Liver (tissue), 9 donors: ENCODE data around the gene NEK2. TPM values are rescaled to one million over a fixed set of nuclear protein-coding genes. Genes with fewer than 3 reads are reported as not detected.

Source experiments
- DNase-seq: peaks from one replicate; pipeline ENCODE4 v3.0.0-alpha.2; 2017; ENCODE audit warnings: low spot score
- H3K27ac ChIP-seq, 2 donors: one replicate each; pipeline ENCODE4 v1.7.0; 2013; ENCODE audit warnings: inconsistent platforms in 2 of 2, low read length in 2 of 2, control low read depth in 1 of 2, low read depth in 1 of 2, mild to moderate bottlenecking in 1 of 2
- H3K27me3 ChIP-seq, 4 donors: one replicate each; pipeline versions ENCODE4 v1.6.1 to v1.7.0; 2013; ENCODE audit warnings: low read length in 3 of 4, inconsistent platforms in 1 of 4, mild to moderate bottlenecking in 1 of 4, moderate library complexity in 1 of 4; ENCODE audit not compliant: control insufficient read depth in 4 of 4, insufficient read depth in 4 of 4
- H3K36me3 ChIP-seq, 4 donors: one replicate each; pipeline versions ENCODE4 v1.6.1 to v1.7.0; 2013; ENCODE audit warnings: low read length in 3 of 4, mild to moderate bottlenecking in 3 of 4, low read depth in 1 of 4, moderate library complexity in 1 of 4; ENCODE audit not compliant: control insufficient read depth in 4 of 4, insufficient read depth in 3 of 4
- H3K4me1 ChIP-seq, 4 donors: one replicate each; pipeline versions ENCODE4 v1.6.1 to v1.7.0; 2013; ENCODE audit warnings: low read length in 3 of 4, mild to moderate bottlenecking in 3 of 4, moderate library complexity in 1 of 4; ENCODE audit not compliant: control insufficient read depth in 4 of 4, insufficient read depth in 4 of 4
- H3K4me3 ChIP-seq, 3 donors: one replicate each; pipeline versions ENCODE4 v1.6.1 to v1.7.0; 2013; ENCODE audit warnings: low read length in 3 of 3, control low read depth in 1 of 3, low read depth in 1 of 3, mild to moderate bottlenecking in 1 of 3
- H3K9ac ChIP-seq, 2 donors: one replicate each; pipeline ENCODE4 v1.7.0; 2013; ENCODE audit warnings: low read length in 2 of 2, mild to moderate bottlenecking in 2 of 2, moderate library complexity in 2 of 2, control low read depth in 1 of 2, low read depth in 1 of 2
- H3K9me3 ChIP-seq, 4 donors: one replicate each; pipeline versions ENCODE4 v1.6.1 to v1.7.0; 2013; ENCODE audit warnings: low read length in 3 of 4; ENCODE audit not compliant: control insufficient read depth in 4 of 4
- CTCF ChIP-seq: fragments of 150-350 bp; IDR thresholded peaks from 2 replicates; pipeline ENCODE4 v1.5.1; 2017; ENCODE audit warnings: improper control_type of control experiment, low read depth, low read length; ENCODE audit not compliant: missing input control
- EGR1 ChIP-seq, 2 donors: IDR thresholded peaks; 2 replicates each; pipeline ENCODE4 v1.6.1; 2016 to 2018; ENCODE audit warnings: antibody characterized with exemption in 2 of 2, low read depth in 2 of 2
- FOXA1 ChIP-seq: IDR thresholded peaks from 2 replicates; pipeline ENCODE4 v1.6.1; 2016; ENCODE audit warnings: antibody characterized with exemption
- FOXA2 ChIP-seq: IDR thresholded peaks from 2 replicates; pipeline ENCODE4 v1.6.1; 2016; ENCODE audit warnings: antibody characterized with exemption
- GABPA ChIP-seq, 2 donors: IDR thresholded peaks in 1 of 2; conservative IDR thresholded peaks in 1 of 2; 2 replicates each; pipeline ENCODE4 v1.6.1; 2016; ENCODE audit warnings: antibody characterized with exemption in 2 of 2, mild to moderate bottlenecking in 1 of 2, moderate library complexity in 1 of 2
- HNF4A ChIP-seq, 2 donors: conservative IDR thresholded peaks; 2 replicates each; pipeline ENCODE4 v1.6.1; 2016; ENCODE audit warnings: antibody characterized with exemption in 2 of 2, mild to moderate bottlenecking in 2 of 2
- HNF4G ChIP-seq: IDR thresholded peaks from 2 replicates; pipeline ENCODE4 v1.6.1; 2016; ENCODE audit warnings: antibody characterized with exemption
- JUND ChIP-seq, 2 donors: IDR thresholded peaks; 2 replicates each; pipeline ENCODE4 v1.6.1; 2016; ENCODE audit warnings: antibody characterized with exemption in 2 of 2
- MAX ChIP-seq: IDR thresholded peaks from 2 replicates; pipeline ENCODE4 v1.6.1; 2016; ENCODE audit warnings: antibody characterized with exemption
- NR2F2 ChIP-seq: IDR thresholded peaks from 2 replicates; pipeline ENCODE4 v1.6.1; 2016; ENCODE audit warnings: antibody characterized with exemption
- RAD21 ChIP-seq, 2 donors: IDR thresholded peaks; 2 replicates each; pipeline ENCODE4 v1.6.1; 2016; ENCODE audit warnings: antibody characterized with exemption in 2 of 2, mild to moderate bottlenecking in 2 of 2
- RXRA ChIP-seq, 2 donors: IDR thresholded peaks; 2 replicates each; pipeline ENCODE4 v1.6.1; 2017 to 2018; ENCODE audit warnings: antibody characterized with exemption in 2 of 2, mild to moderate bottlenecking in 1 of 2
- SP1 ChIP-seq: IDR thresholded peaks from 2 replicates; pipeline ENCODE4 v1.6.1; 2018; ENCODE audit warnings: antibody characterized with exemption, mild to moderate bottlenecking
- TAF1 ChIP-seq: conservative IDR thresholded peaks from 2 replicates; pipeline ENCODE4 v1.6.1; 2016; ENCODE audit warnings: antibody characterized with exemption, mild to moderate bottlenecking
- YY1 ChIP-seq: IDR thresholded peaks from 2 replicates; pipeline ENCODE4 v1.6.1; 2016; ENCODE audit warnings: antibody characterized with exemption, mild to moderate bottlenecking
- ZBTB33 ChIP-seq: IDR thresholded peaks from 2 replicates; pipeline ENCODE4 v1.6.1; 2016; ENCODE audit warnings: antibody characterized with exemption
- WGBS: extraction: QIAGEN DNeasy Blood & Tissue Kit; methylation state at CpG from one replicate; pipeline ENCODE4 v1.1.7; 2013; 5-methylcytosine and 5-hydroxymethylcytosine counted together
- polyA plus RNA-seq, 2 donors: library from polyadenylated mRNA; stranded (reverse) in 1 of 2; unstranded in 1 of 2; fragments of 200-250 nt in 1 of 2; fragments of >200 nt in 1 of 2; fragmentation: Nextera tagmentation in 1 of 2; extraction: Ambion mirVana in 1 of 2; gene quantifications; one replicate each; pipeline versions ENCODE4 v1.2.1 to v1.2.3, GENCODE V29; 2013 to 2015
- total RNA-seq, 2 donors: library from RNA; depleted of rRNA; stranded (reverse); fragments of >200 nt; gene quantifications; one replicate each; pipeline ENCODE4 v1.2.3, GENCODE V29; 2014
- TF ChIP-seq, protein P1 (sequence below): IDR thresholded peaks from 2 replicates; pipeline ENCODE4 v1.6.1; 2016; ENCODE audit warnings: antibody characterized with exemption, mild to moderate bottlenecking
- TF ChIP-seq, protein P2 (sequence below): IDR thresholded peaks from 2 replicates; pipeline ENCODE4 v1.6.1; 2016; ENCODE audit warnings: antibody characterized with exemption
- donor health status: healthy.
- donor health status: healthy.
- donor health status: healthy.
- donor health status: healthy.
- donor health status: healthy.

Gene NEK2
- total and polyA plus RNA-seq, 4 donors = 0.29 to 25.7 (median 1.3) TPM; not detected in 1

- TF ChIP-seq, protein P1, sequence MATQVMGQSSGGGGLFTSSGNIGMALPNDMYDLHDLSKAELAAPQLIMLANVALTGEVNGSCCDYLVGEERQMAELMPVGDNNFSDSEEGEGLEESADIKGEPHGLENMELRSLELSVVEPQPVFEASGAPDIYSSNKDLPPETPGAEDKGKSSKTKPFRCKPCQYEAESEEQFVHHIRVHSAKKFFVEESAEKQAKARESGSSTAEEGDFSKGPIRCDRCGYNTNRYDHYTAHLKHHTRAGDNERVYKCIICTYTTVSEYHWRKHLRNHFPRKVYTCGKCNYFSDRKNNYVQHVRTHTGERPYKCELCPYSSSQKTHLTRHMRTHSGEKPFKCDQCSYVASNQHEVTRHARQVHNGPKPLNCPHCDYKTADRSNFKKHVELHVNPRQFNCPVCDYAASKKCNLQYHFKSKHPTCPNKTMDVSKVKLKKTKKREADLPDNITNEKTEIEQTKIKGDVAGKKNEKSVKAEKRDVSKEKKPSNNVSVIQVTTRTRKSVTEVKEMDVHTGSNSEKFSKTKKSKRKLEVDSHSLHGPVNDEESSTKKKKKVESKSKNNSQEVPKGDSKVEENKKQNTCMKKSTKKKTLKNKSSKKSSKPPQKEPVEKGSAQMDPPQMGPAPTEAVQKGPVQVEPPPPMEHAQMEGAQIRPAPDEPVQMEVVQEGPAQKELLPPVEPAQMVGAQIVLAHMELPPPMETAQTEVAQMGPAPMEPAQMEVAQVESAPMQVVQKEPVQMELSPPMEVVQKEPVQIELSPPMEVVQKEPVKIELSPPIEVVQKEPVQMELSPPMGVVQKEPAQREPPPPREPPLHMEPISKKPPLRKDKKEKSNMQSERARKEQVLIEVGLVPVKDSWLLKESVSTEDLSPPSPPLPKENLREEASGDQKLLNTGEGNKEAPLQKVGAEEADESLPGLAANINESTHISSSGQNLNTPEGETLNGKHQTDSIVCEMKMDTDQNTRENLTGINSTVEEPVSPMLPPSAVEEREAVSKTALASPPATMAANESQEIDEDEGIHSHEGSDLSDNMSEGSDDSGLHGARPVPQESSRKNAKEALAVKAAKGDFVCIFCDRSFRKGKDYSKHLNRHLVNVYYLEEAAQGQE = no peak
- TF ChIP-seq, protein P2, sequence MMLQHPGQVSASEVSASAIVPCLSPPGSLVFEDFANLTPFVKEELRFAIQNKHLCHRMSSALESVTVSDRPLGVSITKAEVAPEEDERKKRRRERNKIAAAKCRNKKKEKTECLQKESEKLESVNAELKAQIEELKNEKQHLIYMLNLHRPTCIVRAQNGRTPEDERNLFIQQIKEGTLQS = no peak
- TF ChIP-seq YY1 (no peak), NR2F2 (no peak)
Observed at GRCh38 chr1:211714154-211714553, 38.7 kb upstream of the NEK2 start (continued).

DNA sequence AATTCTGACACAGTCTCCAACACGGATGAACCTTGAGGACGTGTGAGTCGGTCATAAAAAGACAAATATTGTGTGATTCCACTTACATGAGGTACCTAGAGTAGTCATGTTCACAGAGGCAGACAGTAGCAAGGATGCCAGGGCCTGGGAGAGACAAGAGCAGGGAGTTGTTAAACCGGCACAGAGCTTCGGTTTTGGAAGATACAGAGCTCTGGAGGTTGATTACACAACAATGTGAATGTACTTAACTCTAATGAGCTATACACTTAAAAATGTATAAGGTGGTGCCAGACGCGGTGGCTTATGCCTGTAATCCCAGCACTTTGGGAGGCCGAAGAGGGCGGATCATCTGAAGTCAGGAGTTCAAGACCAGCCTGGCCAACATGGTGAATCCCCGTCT, 37.8 kb upstream of the NEK2 start:
- H3K9ac ChIP-seq = no peak overlapping the region

More for the DNA sequence above, 37.8 kb upstream of the NEK2 start:
- Histone ChIP-seq H3K9me3 (no peaks in the 10 kb centered on the region), H3K27me3 (no peaks in the 10 kb centered on the region), H3K36me3 (no peaks in the 10 kb centered on the region), H3K27ac (no peak overlapping the region), H3K4me1 (no peaks in the 10 kb centered on the region), H3K4me3 (no peak overlapping the region)
- DNase-seq = no peak
- TF ChIP-seq RAD21 (IDR thresholded peaks at IDR 0.05) (no peak), HNF4A (conservative IDR thresholded peaks at IDR 0.05) (no peak), CTCF (no peak), NR2F2 (no peak), JUND (IDR thresholded peaks at IDR 0.05) (no peak), EGR1 (IDR thresholded peaks at IDR 0.05; ENCODE audit: low read depth in 2 of 2) (no peak), TAF1 (no peak), GABPA (IDR thresholded peaks at IDR 0.05 in 1 of 2, conservative IDR thresholded peaks at IDR 0.05 in 1 of 2) (no peak), YY1 (no peak), FOXA2 (no peak), SP1 (no peak), RXRA (IDR thresholded peaks at IDR 0.05) (no peak), MAX (no peak), HNF4G (no peak), ZBTB33 (no peak), FOXA1 (no peak)
- TF ChIP-seq, protein P1 = no peak
- TF ChIP-seq, protein P2 = no peak
- 90% methylated on average over 10 of the region's 10 CpGs for WGBS
